Panc1 (cell line): Measurements from ENCODE around the gene MPO. TPM values are rescaled to one million over a fixed set of nuclear protein-coding genes. Genes with fewer than 3 reads are reported as not detected.

Experiments
- ATAC-seq: fragments of 200-7000 bp; cut with Tn5 transposase; 2 replicates; pipeline ENCODE4 v1.9.1; 2020; ENCODE audit warnings: mild to moderate bottlenecking, moderate library complexity
- BruUV-seq: library from RNA; stranded (reverse); fragments of 400-500 nt; replicated peaks from 2 replicates; lab custom pipeline; 2021; lab: Mats Ljungman, UMichigan
- CTCF ChIA-PET: fragments of 300-600 bp; sonication (Branson Sonifier 250); formaldehyde crosslinking; loops from one replicate; lab custom pipeline; 2022; ENCODE audit warnings: antibody characterized with exemption; lab: Charles Lee
- POLR2A ChIA-PET: fragments of 300-600 bp; sonication (Branson Sonifier 250); formaldehyde crosslinking; loops from one replicate; lab custom pipeline; 2022; ENCODE audit warnings: antibody characterized with exemption; lab: Charles Lee
- DNase-seq: peaks from one replicate; pipeline ENCODE4 v3.0.0-alpha.2; 2010; ENCODE audit warnings: low read depth, low spot score
- H3K27ac ChIP-seq: 2 replicates; pipeline ENCODE4 v1.5.1; 2011; ENCODE audit warnings: mild to moderate bottlenecking, low read length, inconsistent platforms
- H3K27me3 ChIP-seq: fragments of 200-500 bp; sonication (Bioruptor generic); 2 replicates; pipeline ENCODE4 v1.6.0; 2014; ENCODE audit warnings: low read length, inconsistent platforms; ENCODE audit not compliant: control insufficient read depth, insufficient read depth
- H3K36me3 ChIP-seq: fragments of 200-500 bp; sonication (Bioruptor generic); 2 replicates; pipeline ENCODE4 v1.5.1; 2014; ENCODE audit warnings: inconsistent platforms, mild to moderate bottlenecking, low read length, moderate library complexity; ENCODE audit not compliant: control insufficient read depth, insufficient read depth
- H3K4me1 ChIP-seq: 2 replicates; pipeline ENCODE4 v1.5.1; 2011; ENCODE audit warnings: inconsistent platforms, mild to moderate bottlenecking, low read length, moderate library complexity; ENCODE audit not compliant: control insufficient read depth, insufficient read depth
- H3K4me3 ChIP-seq, 2 experiments: 2 replicates each; pipeline ENCODE4 v1.5.1; 2011 to 2012; ENCODE audit warnings: low read depth in 2 of 2, low read length in 2 of 2, mild to moderate bottlenecking in 2 of 2, inconsistent platforms in 1 of 2, moderate library complexity in 1 of 2
- H3K9me3 ChIP-seq: fragments of 200-500 bp; sonication (Bioruptor generic); 2 replicates; pipeline ENCODE4 v1.5.1; 2014; ENCODE audit warnings: low read depth, mild to moderate bottlenecking, inconsistent platforms, low read length, moderate library complexity; ENCODE audit not compliant: control insufficient read depth, insufficient read depth
- CTCF ChIP-seq: fragments of 450-650 bp; IDR thresholded peaks from 2 replicates; pipeline ENCODE4 v1.5.1; 2017; ENCODE audit warnings: mild to moderate bottlenecking
- POLR2AphosphoS5 ChIP-seq: IDR thresholded peaks from 2 replicates; pipeline ENCODE4 v1.6.1; 2012; ENCODE audit warnings: mild to moderate bottlenecking, low read depth, low read length, moderate library complexity
- SIN3A ChIP-seq: IDR thresholded peaks from 2 replicates; pipeline ENCODE4 v1.6.1; 2012; ENCODE audit warnings: low read depth, mild to moderate bottlenecking, low read length, moderate library complexity, borderline replicate concordance; ENCODE audit not compliant: insufficient read depth
- TCF7L2 ChIP-seq: IDR thresholded peaks from 2 replicates; pipeline ENCODE4 v1.6.1; 2011; ENCODE audit warnings: mild to moderate bottlenecking, low read depth, low read length, inconsistent platforms
- in situ Hi-C: cut with HindIII; loops from 2 replicates; pipeline ENCODE4 v1.10.0; 2016; ENCODE audit warnings: low sequenced_read_pairs, low pct_unique_long_range_greater_than_20kb
- intact Hi-C: fragments of 100-400 bp; cut with micrococcal nuclease; formaldehyde crosslinking; loops from one replicate; pipeline ENCODE4 v1.10.0; 2022; ENCODE audit not compliant: unreplicated experiment
- total RNA-seq: library from RNA; stranded (reverse); gene quantifications from one replicate; pipeline ENCODE4 v1.2.1, GENCODE V29; 2021; ENCODE audit not compliant: unreplicated experiment
- TF ChIP-seq, protein P1 (sequence below), 2 experiments: IDR thresholded peaks; 2 replicates each; pipeline ENCODE4 v1.6.1; 2011 to 2012; ENCODE audit warnings: low read depth in 2 of 2, control low read depth in 1 of 2, low read length in 1 of 2, mild to moderate bottlenecking in 1 of 2, moderate library complexity in 1 of 2; ENCODE audit not compliant: insufficient read depth in 1 of 2

MPO gene
- total RNA-seq, 1 experiment from 2014 or later, result not detected

- no TSS peak for BruUV-seq
- TF ChIP-seq SIN3A (no peak), TCF7L2 (no peak), CTCF (no peak), POLR2AphosphoS5 (no peak)
- TF ChIP-seq, protein P1, sequence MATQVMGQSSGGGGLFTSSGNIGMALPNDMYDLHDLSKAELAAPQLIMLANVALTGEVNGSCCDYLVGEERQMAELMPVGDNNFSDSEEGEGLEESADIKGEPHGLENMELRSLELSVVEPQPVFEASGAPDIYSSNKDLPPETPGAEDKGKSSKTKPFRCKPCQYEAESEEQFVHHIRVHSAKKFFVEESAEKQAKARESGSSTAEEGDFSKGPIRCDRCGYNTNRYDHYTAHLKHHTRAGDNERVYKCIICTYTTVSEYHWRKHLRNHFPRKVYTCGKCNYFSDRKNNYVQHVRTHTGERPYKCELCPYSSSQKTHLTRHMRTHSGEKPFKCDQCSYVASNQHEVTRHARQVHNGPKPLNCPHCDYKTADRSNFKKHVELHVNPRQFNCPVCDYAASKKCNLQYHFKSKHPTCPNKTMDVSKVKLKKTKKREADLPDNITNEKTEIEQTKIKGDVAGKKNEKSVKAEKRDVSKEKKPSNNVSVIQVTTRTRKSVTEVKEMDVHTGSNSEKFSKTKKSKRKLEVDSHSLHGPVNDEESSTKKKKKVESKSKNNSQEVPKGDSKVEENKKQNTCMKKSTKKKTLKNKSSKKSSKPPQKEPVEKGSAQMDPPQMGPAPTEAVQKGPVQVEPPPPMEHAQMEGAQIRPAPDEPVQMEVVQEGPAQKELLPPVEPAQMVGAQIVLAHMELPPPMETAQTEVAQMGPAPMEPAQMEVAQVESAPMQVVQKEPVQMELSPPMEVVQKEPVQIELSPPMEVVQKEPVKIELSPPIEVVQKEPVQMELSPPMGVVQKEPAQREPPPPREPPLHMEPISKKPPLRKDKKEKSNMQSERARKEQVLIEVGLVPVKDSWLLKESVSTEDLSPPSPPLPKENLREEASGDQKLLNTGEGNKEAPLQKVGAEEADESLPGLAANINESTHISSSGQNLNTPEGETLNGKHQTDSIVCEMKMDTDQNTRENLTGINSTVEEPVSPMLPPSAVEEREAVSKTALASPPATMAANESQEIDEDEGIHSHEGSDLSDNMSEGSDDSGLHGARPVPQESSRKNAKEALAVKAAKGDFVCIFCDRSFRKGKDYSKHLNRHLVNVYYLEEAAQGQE (IDR thresholded peaks at IDR 0.05; ENCODE audit: insufficient read depth in 1 of 2, low read depth in 2 of 2, low read length in 1 of 2), result no peak
- CTCF ChIA-PET, result no interaction called here
- H3K27ac ChIP-seq, result no peak overlapping the region
- in situ Hi-C loops (no loop called here), intact Hi-C loops (no loop called here)
- H3K4me1 ChIP-seq, result no peaks in the 10 kb centered on the region
- H3K36me3 ChIP-seq, result no peaks in the 10 kb centered on the region
- no peaks in the 10 kb centered on the region for H3K9me3 ChIP-seq
- DNase-seq (no peak), ATAC-seq (no peak)
- POLR2A ChIA-PET, result no interaction called here
- H3K27me3 ChIP-seq, result no peaks in the 10 kb centered on the region
- no peak overlapping the region for H3K4me3 ChIP-seq
These were observed 34.5 kb downstream of the MPO start for GRCh38 chr17:58246104-58246740.

- DNase-seq (no peak), ATAC-seq (no peak)
- in situ Hi-C loops, result no loop called here
- Histone ChIP-seq H3K27ac (no peak overlapping the region), H3K4me3 (no peak overlapping the region), H3K36me3 (no peaks in the 10 kb centered on the region), H3K4me1 (no peaks in the 10 kb centered on the region), H3K27me3 (peaks cover 2% of the 10 kb centered on the region; the same call in 1 of the 2 replicates), H3K9me3 (no peaks in the 10 kb centered on the region)
- ChIA-PET CTCF (no interaction called here), POLR2A (no interaction called here)
- intact Hi-C loops, result no loop called here
- BruUV-seq, result no TSS peak
- no peak for TF ChIP-seq POLR2AphosphoS5
- TF ChIP-seq TCF7L2, result no peak
- TF ChIP-seq CTCF, result no peak
- no peak for TF ChIP-seq SIN3A
- TF ChIP-seq, protein P1 (IDR thresholded peaks at IDR 0.05; ENCODE audit: insufficient read depth in 1 of 2, low read depth in 2 of 2, low read length in 1 of 2), result no peak
These were observed 35.2 kb downstream of the MPO start for GRCh38 chr17:58245428-58246103.
